ENCODE measurements around the gene CES1. TPM values are rescaled to one million over a fixed set of nuclear protein-coding genes. Genes with fewer than 3 reads are reported as not detected.
A peak's percentile ranks its signal among the peaks of the same experiment; 100 is the strongest.
"Not testable (repeated sequence)": the region's sequence is repeated elsewhere in the genome, so short reads cannot be mapped to it uniquely, and the experiment has no call there.

Gene CES1
- total RNA-seq, 1 donor from 2014 or later = 6.1 TPM

DNA sequence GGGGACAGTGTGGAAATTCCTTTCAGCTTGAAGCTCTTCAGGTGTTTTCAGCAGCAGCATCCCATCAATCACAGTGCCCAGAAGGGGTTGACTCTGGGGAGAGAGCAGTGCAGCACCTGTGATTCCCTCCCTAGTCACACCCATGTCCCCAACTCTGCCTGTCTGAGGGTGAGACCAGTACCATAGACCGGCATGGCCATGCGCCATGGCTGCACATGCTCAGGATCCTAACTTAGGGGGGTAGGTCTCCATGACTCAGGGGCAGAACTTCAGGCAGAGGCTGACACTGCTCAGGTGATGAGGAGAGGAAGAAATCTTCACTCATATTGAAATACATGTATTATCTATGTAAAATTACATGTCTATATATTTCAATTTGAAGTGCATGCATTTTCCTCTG is 19.9 kb downstream of the CES1 start:
- DNase-seq (ENCODE audit: low spot score in 2 of 2) = peak in 1 of 2 donors; percentile 52
- Histone ChIP-seq H3K27ac (no peak overlapping the region), H3K4me3 (no peak overlapping the region), H3K36me3 (no peaks in the 10 kb centered on the region), H3K27me3 (no peaks in the 10 kb centered on the region), H3K4me1 (no peaks in the 10 kb centered on the region), H3K9me3 (no peaks in the 10 kb centered on the region)
- intact Hi-C loops (cut with DNase I) = no loop called here
- TF ChIP-seq, protein P1, sequence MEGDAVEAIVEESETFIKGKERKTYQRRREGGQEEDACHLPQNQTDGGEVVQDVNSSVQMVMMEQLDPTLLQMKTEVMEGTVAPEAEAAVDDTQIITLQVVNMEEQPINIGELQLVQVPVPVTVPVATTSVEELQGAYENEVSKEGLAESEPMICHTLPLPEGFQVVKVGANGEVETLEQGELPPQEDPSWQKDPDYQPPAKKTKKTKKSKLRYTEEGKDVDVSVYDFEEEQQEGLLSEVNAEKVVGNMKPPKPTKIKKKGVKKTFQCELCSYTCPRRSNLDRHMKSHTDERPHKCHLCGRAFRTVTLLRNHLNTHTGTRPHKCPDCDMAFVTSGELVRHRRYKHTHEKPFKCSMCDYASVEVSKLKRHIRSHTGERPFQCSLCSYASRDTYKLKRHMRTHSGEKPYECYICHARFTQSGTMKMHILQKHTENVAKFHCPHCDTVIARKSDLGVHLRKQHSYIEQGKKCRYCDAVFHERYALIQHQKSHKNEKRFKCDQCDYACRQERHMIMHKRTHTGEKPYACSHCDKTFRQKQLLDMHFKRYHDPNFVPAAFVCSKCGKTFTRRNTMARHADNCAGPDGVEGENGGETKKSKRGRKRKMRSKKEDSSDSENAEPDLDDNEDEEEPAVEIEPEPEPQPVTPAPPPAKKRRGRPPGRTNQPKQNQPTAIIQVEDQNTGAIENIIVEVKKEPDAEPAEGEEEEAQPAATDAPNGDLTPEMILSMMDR (IDR thresholded peaks at IDR 0.05) = no peak

DNA sequence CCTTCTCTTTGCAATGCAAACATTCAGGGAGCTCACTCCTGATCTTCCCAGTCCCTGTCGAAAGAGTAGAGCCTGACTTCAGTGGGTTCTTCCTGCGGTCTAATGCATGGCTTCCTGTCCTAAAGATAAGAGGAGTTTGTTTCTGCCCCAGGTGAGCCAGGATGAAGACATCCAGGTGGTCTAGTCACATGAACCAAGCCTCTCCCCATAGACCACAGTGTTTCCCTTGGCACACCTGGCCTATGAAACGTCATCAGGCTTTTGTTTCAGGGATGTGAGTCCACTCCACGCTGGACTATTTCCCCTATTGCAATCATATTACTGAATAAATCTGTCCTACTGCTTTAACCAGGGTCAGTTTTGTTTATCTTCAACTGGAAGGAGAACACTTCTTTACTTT is 21.1 kb downstream of the CES1 start:
- no peaks in the 10 kb centered on the region for H3K4me1 ChIP-seq
- no peaks in the 10 kb centered on the region for H3K36me3 ChIP-seq
- H3K27ac ChIP-seq = no peak overlapping the region
- TF ChIP-seq, protein P1 (IDR thresholded peaks at IDR 0.05) = no peak
- no peaks in the 10 kb centered on the region for H3K9me3 ChIP-seq
- DNase-seq (ENCODE audit: low spot score in 2 of 2) = no peak
- H3K4me3 ChIP-seq = no peak overlapping the region
- H3K27me3 ChIP-seq = no peaks in the 10 kb centered on the region
- intact Hi-C loops (cut with DNase I) = no loop called here

DNA sequence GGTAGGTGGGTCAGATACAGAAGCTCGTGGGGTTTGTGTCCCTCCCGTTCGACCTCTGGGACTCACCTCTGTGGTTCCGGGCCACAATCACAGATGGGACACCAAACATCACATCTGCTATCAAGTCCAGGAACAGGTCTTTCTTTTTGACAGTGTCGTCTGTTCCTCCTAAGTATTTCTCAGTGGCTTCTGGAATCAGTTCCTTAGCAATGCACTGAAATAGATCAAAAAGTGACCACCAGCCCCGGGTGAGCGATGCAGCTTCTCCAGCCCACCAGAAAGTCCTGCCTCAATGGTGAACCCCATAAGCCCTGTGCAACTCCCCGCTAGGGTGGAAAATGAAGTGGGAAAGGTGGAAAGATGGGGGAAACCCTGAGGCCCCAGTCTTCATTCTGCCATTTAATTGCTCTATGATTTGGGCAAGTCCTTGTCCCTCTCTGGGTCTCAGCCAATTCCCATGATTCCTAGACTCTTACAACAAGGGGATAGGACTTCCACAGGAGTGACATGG is 22.4 kb downstream of the CES1 start:
- Histone ChIP-seq H3K27me3 (no peaks in the 10 kb centered on the region), H3K4me1 (no peaks in the 10 kb centered on the region), H3K9me3 (no peaks in the 10 kb centered on the region), H3K4me3 (no peak overlapping the region), H3K27ac (no peak overlapping the region), H3K36me3 (no peaks in the 10 kb centered on the region)
- intact Hi-C loops (cut with DNase I) = no loop called here
- no peak for DNase-seq (ENCODE audit: low spot score in 2 of 2)
- TF ChIP-seq, protein P1 (IDR thresholded peaks at IDR 0.05) = no peak

DNA sequence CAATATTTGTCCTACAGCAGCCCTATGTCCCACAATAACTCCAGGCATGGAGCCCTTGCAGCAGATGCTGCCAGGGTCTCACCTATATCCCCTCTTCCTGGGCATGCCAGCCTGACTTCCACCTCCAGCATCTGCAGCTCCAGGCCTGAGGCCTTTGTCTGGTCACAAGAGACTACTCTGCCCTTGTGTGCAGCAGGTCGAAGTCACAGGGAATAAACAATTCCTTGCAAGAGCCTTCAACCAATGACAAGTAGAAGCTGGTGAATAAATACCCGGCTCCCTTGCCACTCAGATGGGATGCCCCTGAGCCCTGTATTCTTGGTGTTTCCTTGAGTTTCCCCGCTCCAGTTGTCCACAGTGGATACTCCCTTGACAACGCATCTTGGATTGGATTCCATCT is 23.0 kb downstream of the CES1 start:
- no peak overlapping the region for H3K4me3 ChIP-seq
- H3K27ac ChIP-seq = no peak overlapping the region
- H3K9me3 ChIP-seq = no peaks in the 10 kb centered on the region
- H3K36me3 ChIP-seq = no peaks in the 10 kb centered on the region
- TF ChIP-seq, protein P1 (IDR thresholded peaks at IDR 0.05) = no peak
- no peaks in the 10 kb centered on the region for H3K27me3 ChIP-seq
- DNase-seq (ENCODE audit: low spot score in 2 of 2) = no peak
- intact Hi-C loops (cut with DNase I) = no loop called here
- H3K4me1 ChIP-seq = no peaks in the 10 kb centered on the region

DNA sequence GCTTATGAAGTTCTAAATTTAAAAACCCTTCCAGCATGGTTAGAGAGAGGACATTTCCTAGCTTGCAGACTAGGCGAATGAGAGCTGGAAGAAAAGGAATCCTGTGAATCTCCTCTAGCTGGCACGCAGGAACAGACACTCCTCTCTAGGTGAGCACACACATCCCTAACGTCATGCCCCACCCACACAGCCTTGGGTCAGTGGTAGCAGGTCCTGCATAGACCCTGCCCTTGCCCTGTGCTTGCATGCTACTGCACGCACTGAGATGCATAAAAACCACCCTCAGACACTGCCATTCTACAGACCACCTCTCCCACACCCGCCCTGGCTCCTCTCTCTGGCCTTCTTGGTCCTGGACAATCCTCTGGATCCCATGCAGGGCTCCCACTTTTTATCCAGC is 23.5 kb downstream of the CES1 start:
- Histone ChIP-seq H3K27ac (no peak overlapping the region), H3K27me3 (no peaks in the 10 kb centered on the region), H3K36me3 (no peaks in the 10 kb centered on the region), H3K4me3 (no peak overlapping the region), H3K9me3 (no peaks in the 10 kb centered on the region), H3K4me1 (no peaks in the 10 kb centered on the region)
- no peak for DNase-seq (ENCODE audit: low spot score in 2 of 2)
- intact Hi-C loops (cut with DNase I) = no loop called here
- TF ChIP-seq, protein P1 (IDR thresholded peaks at IDR 0.05) = no peak

DNA sequence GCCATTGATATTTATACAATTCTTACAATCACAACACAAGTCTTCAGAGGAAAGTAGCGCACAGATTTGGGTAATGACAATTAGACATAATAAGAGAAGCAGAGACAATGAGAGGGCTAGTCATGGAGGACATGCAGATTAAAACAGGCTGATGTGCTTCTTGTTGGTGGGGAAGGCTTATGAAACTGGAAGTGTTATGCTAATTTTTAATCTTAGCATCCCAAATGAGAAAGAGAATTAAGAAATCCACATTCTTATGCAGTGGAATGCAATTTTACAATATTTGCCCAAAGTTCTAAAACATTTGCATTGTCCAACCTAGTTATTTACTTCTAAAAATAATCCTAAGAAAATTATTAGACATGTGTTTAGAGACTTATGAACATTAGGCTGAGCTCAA is 24.6 kb downstream of the CES1 start:
- H3K9me3 ChIP-seq; H3K4me1 ChIP-seq; H3K27ac ChIP-seq; H3K36me3 ChIP-seq; DNase-seq (ENCODE audit: low spot score in 2 of 2); intact Hi-C loops (cut with DNase I); H3K27me3 ChIP-seq; H3K4me3 ChIP-seq: not testable (repeated sequence)

DNA sequence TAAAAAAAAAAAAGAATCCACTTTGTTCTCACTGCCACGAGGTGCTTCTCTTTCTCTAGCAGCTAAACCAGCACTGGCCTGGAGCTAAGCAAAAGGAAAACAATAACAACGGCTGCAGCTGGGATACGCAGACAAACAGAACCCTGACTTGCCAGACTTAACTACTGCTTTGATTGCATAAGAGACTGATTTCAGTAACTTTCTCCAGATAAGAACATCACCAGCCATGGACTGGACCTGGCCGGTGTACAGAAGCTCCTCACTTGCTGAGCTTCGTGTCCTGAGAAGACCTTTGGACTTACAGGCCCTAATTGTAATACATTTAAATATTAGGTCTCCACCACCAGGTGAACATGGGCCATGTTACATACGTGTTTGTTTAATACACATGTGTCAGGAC is 27.8 kb downstream of the CES1 start:
- H3K27me3 ChIP-seq; H3K36me3 ChIP-seq; H3K4me1 ChIP-seq; DNase-seq (ENCODE audit: low spot score in 2 of 2); intact Hi-C loops (cut with DNase I); H3K27ac ChIP-seq; H3K4me3 ChIP-seq; H3K9me3 ChIP-seq: not testable (repeated sequence)

DNA sequence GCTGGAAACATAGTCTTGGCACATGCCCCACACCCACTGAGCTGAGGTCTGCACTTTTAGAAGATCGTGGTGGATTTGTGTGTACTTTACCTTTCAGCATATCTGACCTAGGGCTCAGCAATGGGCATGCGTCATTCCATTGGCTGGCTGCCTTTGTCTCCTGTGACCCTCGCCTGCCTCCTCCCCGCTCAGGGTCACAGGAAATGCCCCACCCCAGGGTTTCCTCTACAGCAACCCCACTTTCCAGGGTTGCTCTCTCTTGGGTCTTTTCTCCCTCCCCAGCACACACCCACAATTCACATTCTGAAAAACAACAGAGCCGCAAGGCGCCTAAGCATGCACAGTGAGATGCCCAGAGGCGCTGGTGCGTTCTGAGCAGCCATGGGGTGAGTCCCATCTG is 29.2 kb downstream of the CES1 start:
- H3K4me3 ChIP-seq; H3K36me3 ChIP-seq; H3K4me1 ChIP-seq; H3K27me3 ChIP-seq; H3K27ac ChIP-seq; H3K9me3 ChIP-seq; DNase-seq (ENCODE audit: low spot score in 2 of 2); intact Hi-C loops (cut with DNase I): not testable (repeated sequence)

DNA sequence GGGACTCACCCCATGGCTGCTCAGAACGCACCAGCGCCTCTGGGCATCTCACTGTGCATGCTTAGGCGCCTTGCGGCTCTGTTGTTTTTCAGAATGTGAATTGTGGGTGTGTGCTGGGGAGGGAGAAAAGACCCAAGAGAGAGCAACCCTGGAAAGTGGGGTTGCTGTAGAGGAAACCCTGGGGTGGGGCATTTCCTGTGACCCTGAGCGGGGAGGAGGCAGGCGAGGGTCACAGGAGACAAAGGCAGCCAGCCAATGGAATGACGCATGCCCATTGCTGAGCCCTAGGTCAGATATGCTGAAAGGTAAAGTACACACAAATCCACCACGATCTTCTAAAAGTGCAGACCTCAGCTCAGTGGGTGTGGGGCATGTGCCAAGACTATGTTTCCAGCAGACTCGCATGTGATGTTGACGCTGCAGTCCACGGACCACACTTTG is 39.9 kb downstream of the CES1 start:
- intact Hi-C loops (cut with DNase I); H3K4me3 ChIP-seq; H3K36me3 ChIP-seq; H3K4me1 ChIP-seq; H3K27ac ChIP-seq; H3K27me3 ChIP-seq; DNase-seq (ENCODE audit: low spot score in 2 of 2); H3K9me3 ChIP-seq: not testable (repeated sequence)

DNA sequence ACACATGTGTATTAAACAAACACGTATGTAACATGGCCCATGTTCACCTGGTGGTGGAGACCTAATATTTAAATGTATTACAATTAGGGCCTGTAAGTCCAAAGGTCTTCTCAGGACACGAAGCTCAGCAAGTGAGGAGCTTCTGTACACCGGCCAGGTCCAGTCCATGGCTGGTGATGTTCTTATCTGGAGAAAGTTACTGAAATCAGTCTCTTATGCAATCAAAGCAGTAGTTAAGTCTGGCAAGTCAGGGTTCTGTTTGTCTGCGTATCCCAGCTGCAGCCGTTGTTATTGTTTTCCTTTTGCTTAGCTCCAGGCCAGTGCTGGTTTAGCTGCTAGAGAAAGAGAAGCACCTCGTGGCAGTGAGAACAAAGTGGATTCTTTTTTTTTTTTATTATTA is 41.4 kb downstream of the CES1 start:
- H3K9me3 ChIP-seq; H3K36me3 ChIP-seq; H3K4me1 ChIP-seq; H3K27ac ChIP-seq; intact Hi-C loops (cut with DNase I); H3K27me3 ChIP-seq; H3K4me3 ChIP-seq; DNase-seq (ENCODE audit: low spot score in 2 of 2): not testable (repeated sequence)
